AG04449 (cell line): ENCODE data around the gene GANC.

Experiments used
- CTCF ChIA-PET: fragments of 350-600 bp; formaldehyde crosslinking; extraction: SDS; loops from one replicate; lab custom pipeline; 2021; ENCODE audit warnings: antibody characterized with exemption; lab: Yijun Ruan, JAX
- POLR2A ChIA-PET: fragments of 400-600, 350-600 bp; formaldehyde crosslinking; extraction: SDS; loops from one replicate; lab custom pipeline; 2020; ENCODE audit warnings: antibody characterized with exemption, inconsistent platforms; lab: Yijun Ruan, JAX
- DNase-seq: peaks from one replicate; pipeline ENCODE4 v3.0.0-alpha.2; 2010; ENCODE audit warnings: low read depth, low spot score
- H3K4me3 ChIP-seq: 2 replicates; pipeline ENCODE4 v1.5.1; 2011; ENCODE audit warnings: low read depth, mild to moderate bottlenecking, control low read depth, low read length
- CTCF ChIP-seq: IDR thresholded peaks from one replicate; pipeline ENCODE4 v1.5.1; 2011; ENCODE audit warnings: mild to moderate bottlenecking, moderate library complexity, low read length, control low read depth, inconsistent platforms; ENCODE audit not compliant: insufficient read depth; ENCODE audit errors: missing control alignments

The GANC gene

GRCh38 chr15:42368096-42368495, 95.1 kb downstream of the GANC start:
- ChIA-PET POLR2A (interaction anchor here (0.6 kb wide), 1 partner anchor 21 kb away, joined by 3 read pairs; no protein-coding TSS in a partner anchor), CTCF (interaction anchor here (0.7 to 2.5 kb wide), 4 partner anchors 9 to 19 kb away, joined by 3 to 14 read pairs (median 4); partner anchors contain the start of gene CAPN3)
- TF ChIP-seq CTCF: no peak

DNA sequence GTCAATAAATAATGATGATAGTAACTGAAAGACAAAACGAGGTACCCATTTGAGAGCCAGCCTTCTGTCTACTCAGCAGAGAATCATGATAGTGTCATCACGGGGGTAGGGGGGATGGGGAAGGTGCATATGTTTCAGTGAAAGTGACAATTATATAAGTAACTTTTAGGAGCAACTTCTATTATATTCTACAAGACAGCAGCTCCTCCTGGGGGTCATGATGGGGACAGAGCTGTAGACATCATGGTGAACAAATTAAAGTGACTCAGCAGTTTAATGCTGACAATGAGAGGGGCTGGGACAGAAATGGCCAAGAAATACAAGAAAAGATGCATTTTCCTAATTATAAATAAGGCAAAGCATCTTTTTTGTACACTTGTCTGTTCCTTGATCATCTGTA, 98.1 kb downstream of the GANC start:
- CTCF ChIA-PET: interaction anchor here (0.6 to 2.8 kb wide), 2 partner anchors 13 to 41 kb away, joined by 3 to 12 read pairs; no protein-coding TSS in a partner anchor
- no peak for DNase-seq

More at GRCh38 chr15:42368096-42368495, 95.1 kb downstream of the GANC start:
- DNase-seq: no peak
- no peak overlapping the region for H3K4me3 ChIP-seq

DNA sequence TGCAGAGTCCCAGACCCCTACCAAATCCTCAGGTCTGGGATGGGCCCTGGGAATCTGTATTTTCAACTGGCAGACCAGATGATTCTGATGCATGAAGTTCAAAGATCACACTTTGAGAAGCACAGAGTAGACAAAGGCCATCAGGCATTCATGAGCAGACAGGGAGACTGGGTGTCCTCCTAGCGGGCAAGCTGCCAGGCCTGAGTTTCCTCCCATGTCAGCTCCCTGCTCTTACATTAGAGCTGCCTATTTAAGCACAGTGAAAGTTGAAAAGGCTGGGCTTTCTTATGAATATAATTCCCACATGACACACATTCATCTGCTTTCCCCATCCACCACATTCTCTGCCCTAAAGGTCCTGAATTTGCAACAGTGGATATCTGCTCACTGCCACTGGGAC, 100.3 kb downstream of the GANC start:
- ChIA-PET POLR2A (no interaction called here), CTCF (no interaction called here)
- no peak overlapping the region for H3K4me3 ChIP-seq
- DNase-seq: no peak
- TF ChIP-seq CTCF: no peak

More for the DNA sequence above, 98.1 kb downstream of the GANC start:
- POLR2A ChIA-PET: no interaction called here
- H3K4me3 ChIP-seq: no peak overlapping the region
- TF ChIP-seq CTCF: no peak

DNA sequence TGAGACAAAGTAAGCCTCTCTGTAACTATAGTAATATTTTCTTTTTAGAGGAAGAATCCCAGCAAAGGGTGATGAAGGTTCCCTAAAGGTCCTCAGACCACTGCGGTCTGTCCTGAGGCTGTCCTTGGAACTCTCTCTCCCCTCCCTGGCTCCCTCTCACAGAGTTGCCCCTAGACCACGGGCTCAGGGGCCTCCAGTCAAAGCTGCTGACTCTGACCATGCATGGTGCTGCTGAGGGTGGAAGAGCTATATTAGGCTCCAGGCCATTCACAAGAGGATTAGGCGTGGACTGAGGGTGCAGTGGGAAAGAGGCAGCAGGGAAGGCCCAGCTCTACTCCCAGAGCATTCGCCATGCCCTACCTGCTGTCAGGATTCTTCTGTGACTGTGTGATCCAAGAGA, 100.9 kb downstream of the GANC start:
- no peak overlapping the region for H3K4me3 ChIP-seq
- ChIA-PET CTCF (interaction anchor here (1.3 kb wide), 1 partner anchor 11 kb away, joined by 5 read pairs; no protein-coding TSS in a partner anchor), POLR2A (no interaction called here)
- TF ChIP-seq CTCF: no peak
- no peak for DNase-seq

- TF ChIP-seq CTCF: no peak
Measured at GRCh38 chr15:42374810-42375209, 101.8 kb downstream of the GANC start.

GRCh38 chr15:42375252-42375651, 102.3 kb downstream of the GANC start:
- ChIA-PET POLR2A (no interaction called here), CTCF (interaction anchor here (2.5 kb wide), 1 partner anchor 10 kb away, joined by 14 read pairs; no protein-coding TSS in a partner anchor)
- no peak for TF ChIP-seq CTCF
- no peak overlapping the region for H3K4me3 ChIP-seq
- no peak for DNase-seq

More at GRCh38 chr15:42374810-42375209, 101.8 kb downstream of the GANC start:
- no peak for DNase-seq
- POLR2A ChIA-PET: no interaction called here
- H3K4me3 ChIP-seq: no peak overlapping the region
- CTCF ChIA-PET: interaction anchor here (1.3 kb wide), 1 partner anchor 10 kb away, joined by 5 read pairs; no protein-coding TSS in a partner anchor
